NCI-H187 treated with DMSO at 0.1 percent for 48 hours (cell line): Measurements from ENCODE around the gene MYOT.
"Not testable (repeated sequence)": the region's sequence is repeated elsewhere in the genome, so short reads cannot be mapped to it uniquely, and the experiment has no call there.

Source experiments
- DNase-seq: peaks from one replicate; lab custom pipeline; 2025; lab: John Stamatoyannopoulos, UW

Gene MYOT

DNA sequence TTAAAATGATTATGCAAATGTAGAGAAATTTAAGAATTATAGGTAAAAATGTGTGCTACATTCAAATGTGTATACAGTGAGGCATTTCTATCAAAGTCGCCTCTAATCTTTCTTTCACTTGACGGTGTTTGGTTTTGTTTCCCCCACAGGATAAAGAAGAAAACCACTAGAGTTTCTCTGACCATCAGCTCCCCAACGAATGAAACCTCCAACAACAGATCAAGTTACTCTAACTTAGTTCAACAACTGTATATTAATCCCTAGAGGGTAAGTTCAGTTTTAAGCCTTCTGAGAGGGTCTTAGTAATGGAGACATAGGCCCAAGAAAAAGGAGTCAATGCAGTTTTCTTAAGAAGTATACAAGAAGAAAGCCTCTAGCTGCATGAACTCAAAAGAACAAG is 11.5 kb upstream of the MYOT start:
- DNase-seq: no peak

- DNase-seq: no peak
Measured at GRCh38 chr5:137856916-137857862, 10.5 kb upstream of the MYOT start.

GRCh38 chr5:137858223-137858916 is 9.3 kb upstream of the MYOT start:
- DNase-seq: no peak

- DNase-seq: no peak
Measured at GRCh38 chr5:137858954-137859353, 8.7 kb upstream of the MYOT start.

- no peak for DNase-seq
Measured at GRCh38 chr5:137862251-137862650, 5.4 kb upstream of the MYOT start.

DNA sequence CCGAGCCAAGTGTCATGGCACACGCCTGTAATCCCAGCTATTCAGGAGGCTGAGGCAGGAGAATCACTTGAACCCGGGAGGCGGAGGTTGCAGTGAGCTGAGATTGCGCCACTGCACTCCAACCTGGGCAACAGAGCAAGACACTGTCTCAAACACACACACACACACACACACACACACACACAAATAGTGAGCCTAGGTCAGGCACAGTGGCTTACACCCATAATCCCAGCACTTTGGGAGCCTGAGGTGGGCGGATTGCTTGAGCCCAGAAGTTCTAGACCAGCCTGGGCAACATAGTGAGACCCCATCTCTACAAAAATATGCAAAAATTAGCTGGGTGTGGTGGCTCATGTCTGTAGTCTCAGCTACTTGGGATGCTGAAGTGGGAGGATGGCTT is 4.0 kb upstream of the MYOT start:
- not testable (repeated sequence) for DNase-seq

DNA sequence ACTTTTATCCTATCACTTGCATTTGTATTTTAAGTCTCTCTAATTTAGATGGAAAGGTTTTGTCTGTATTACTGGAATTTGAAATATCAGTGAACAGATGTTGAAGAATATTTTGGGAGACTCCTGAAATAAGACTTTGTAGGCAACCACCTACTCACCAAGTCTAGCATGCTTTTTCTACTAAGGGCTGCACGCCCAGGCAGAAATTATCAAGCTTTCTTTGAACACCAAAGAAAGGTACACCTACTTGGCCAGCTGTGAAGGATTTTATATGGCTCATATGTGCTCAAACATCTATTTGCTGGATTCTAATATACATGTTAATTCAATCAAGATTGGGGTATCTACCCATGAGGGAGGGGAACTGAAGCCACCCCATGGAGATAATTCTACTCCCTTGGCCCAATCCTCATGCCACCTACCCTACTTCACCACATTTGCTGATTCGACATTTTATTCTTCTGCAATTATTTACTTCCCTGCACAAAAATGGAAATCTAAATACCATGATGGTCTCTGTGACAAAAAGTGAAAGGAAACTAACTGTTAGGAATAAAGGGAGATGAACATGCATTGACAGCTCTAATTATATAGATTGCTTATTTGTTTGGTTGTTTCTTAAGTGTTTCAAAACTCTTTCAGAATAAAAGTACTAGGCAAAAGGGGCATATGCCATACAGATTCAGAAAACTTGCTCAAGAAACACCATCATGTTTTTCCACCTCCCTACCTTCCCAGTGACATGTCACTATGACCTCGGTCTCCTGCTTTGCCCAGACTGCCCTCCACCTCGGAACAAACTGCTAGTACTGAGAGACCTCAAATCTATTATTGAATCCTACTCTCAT is 895 bp upstream of the MYOT start:
- no peak for DNase-seq

DNA sequence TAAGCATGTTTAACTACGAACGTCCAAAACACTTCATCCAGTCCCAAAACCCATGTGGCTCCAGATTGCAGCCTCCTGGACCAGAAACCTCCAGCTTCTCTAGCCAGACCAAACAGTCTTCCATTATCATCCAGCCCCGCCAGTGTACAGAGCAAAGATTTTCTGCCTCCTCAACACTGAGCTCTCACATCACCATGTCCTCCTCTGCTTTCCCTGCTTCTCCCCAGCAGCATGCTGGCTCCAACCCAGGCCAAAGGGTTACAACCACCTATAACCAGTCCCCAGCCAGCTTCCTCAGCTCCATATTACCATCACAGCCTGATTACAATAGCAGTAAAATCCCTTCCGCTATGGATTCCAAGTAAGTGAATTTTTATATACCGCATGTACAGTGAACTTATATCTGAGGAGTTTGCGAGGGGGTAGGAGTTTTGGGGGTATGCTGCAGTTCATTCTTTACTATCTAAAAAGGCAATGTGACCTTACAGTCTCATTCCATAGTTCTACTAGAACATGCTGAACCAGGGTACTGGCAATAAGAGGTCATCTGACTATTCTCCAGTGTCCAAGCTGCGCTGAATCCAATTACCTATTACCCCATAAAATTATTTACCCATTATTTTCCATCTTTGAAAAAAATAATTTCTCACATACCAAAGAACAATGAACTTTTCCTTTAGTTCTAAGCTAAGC is 3.1 kb downstream of the MYOT start:
- DNase-seq: no peak

GRCh38 chr5:137871571-137871970 is 3.9 kb downstream of the MYOT start:
- no peak for DNase-seq

- DNase-seq: no peak
Measured at GRCh38 chr5:137872466-137872865, 4.8 kb downstream of the MYOT start.

- DNase-seq: no peak
Measured at GRCh38 chr5:137876101-137876500, 8.4 kb downstream of the MYOT start.

GRCh38 chr5:137880313-137880712 is 12.7 kb downstream of the MYOT start:
- no peak for DNase-seq

DNA sequence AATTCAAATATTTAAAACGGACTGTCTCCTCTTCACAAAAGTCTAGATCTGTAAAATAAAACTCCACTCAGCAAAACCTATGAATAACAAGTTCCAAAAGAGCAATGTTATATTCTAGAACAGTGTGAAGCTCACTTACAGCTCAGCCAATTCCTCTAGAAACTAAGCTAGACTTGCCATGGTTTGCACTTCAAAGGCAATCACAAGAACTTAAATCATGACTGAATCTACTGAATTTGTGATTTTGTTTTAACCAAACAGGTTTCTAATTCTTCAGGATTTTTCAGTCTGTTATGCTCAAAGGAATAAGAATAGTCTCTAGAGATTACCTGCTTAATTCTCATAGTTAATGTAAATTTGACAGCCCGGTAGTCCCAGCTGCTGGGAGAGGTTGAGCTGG is 20.2 kb downstream of the MYOT start:
- no peak for DNase-seq

- no peak for DNase-seq
Measured at GRCh38 chr5:137888466-137888862, 20.8 kb downstream of the MYOT start.

DNA sequence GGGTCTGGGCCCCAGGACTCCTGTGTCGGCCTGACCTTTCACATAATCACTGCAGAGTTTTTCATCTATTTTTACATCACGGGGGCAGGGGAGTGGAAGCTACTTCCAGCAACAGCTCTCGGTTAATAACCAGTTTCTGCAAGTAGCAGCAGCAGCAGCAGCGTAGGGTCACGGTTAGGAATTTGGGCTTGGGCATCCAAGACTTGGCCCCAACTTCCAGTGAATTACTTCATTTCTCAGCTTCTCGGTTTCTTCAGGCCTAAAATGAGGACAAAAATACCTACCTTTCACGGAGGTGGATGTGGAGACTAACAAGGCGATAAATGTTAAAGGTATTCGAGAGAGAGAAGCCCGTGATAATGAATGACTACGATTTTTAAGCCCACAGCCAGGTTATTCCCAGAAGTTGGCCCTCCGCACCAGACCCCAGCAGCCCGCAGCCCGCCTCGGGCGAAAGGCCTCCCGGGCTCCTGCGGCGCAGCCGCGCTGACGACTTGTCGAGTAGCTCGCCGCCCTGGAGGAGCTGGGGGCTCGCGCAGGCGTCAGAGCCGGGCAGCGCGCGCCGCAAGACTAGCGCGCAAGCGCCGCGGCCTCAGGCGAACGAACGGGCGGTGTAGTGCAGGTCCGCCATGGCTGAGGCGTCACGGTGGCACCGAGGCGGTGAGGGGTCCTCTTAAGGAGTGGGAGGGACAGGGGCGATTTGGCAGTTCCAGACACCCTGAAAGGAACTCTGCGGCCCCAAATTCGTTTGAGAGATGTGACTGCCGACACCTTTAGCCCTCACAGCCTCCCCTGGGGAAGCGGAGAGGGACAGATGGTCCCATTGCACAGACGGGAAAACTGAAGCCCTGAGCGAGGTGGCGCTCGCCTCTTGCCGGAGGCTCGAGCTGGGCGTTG is 21.5 kb downstream of the MYOT start, which contains the start of gene PKD2L2:
Gene PKD2L2, plus strand, starts transcription at position 595 of the 897 bp plus-strand sequence. Its CDS starts 35 bp downstream, at position 630.
- DNase-seq: no peak

DNA sequence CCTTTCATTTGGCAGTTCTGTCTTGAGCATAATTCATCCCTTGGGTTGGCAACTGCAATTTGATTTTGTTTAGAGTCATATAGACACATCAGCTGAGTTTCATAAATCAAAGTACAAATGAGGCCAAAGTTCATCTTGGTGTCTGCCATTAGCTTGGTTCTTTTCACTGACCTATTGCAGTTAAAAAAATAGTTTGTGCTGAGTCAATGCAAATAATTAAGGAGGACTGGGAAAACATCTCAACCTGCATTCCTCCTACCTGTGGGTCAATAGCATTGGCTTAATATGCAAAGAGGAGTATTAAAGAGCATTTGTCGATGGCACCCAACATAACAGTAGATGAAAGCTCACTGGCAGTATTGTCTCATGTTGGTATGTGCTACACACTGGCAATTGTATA is 23.2 kb downstream of the MYOT start:
- DNase-seq: no peak

DNA sequence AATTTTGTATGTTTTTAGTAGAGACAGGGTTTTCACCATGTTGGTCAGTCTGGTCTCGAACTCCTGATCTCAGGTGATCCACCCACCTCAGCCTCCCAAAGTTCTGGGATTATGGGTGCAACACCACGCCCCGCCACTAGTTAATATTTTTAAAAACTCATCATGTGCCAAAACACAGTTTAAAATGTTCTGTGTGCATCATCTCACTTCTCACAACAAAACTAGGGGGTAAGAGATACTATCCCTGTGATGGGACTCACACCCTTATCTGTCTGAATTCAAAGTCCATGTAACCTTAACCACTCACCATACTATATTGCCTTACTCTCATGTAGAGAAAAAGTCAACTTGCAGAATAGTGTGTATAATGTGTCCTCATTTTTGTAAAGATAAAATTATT is 24.2 kb downstream of the MYOT start:
- no peak for DNase-seq

DNA sequence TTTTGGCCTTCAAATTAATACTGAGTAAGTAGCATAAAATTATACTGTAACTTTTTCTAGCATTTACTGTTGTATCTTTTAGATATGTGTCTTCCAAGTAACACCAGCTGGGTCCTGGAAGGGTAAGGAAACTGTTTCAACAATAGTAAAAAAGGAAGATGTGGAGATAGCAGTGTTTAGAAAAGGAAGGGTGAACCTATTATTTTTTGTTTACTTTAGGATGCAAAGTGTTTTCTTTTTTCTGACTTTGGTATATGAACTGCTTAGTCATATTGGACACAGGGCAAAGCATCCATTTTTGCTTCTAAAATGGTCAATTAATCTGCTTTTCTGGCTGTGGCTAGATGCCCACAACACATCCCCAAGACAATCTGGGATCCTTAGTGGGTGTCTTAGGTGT is 26.9 kb downstream of the MYOT start:
- no peak for DNase-seq

DNA sequence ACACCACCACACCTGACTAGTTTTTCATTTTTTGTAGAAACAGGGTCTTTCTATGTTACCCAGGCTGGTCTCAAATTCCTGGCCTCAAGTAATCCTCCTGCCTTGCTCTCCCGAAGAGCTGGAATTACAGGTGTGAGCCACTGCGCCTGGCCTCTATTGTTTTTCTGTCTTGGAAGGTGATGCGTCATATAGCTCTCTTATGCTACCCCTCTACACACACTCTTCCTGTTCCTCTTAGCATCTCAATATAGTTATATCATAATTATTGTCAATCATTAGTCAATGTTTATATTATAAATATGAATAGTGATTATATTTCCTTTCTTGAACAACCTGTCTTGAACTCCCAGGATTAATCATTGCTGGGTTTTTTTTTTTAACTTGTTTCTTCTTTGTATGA is 28.9 kb downstream of the MYOT start:
- no peak for DNase-seq

DNA sequence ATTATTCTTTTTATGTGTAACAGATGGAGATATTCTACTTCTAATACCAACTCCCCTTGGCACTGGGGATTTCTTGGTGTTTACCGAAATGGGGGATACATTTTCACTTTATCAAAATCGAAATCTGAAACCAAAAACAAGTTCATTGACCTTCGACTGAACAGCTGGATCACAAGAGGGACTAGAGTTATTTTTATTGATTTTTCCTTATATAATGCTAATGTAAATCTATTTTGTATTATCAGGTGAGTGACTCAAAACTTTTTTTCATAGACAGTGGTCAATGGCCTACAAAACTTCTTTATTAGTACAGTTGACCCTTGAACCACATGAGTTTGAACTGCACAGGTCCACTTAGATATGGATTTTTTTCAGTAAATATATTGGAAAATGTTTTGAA is 31.8 kb downstream of the MYOT start:
- no peak for DNase-seq
